GM18511 (cell line): ENCODE measurements around the gene L3MBTL4.
"Not testable (repeated sequence)": the region's sequence is repeated elsewhere in the genome, so short reads cannot be mapped to it uniquely, and the experiment has no call there.

Experiments
- ATAC-seq: cut with Tn5 transposase; IDR thresholded peaks from one replicate; pipeline ENCODE4 v1.9.1; 2021; ENCODE audit warnings: mild to moderate bottlenecking, moderate library complexity; ENCODE audit not compliant: unreplicated experiment

The L3MBTL4 gene

DNA sequence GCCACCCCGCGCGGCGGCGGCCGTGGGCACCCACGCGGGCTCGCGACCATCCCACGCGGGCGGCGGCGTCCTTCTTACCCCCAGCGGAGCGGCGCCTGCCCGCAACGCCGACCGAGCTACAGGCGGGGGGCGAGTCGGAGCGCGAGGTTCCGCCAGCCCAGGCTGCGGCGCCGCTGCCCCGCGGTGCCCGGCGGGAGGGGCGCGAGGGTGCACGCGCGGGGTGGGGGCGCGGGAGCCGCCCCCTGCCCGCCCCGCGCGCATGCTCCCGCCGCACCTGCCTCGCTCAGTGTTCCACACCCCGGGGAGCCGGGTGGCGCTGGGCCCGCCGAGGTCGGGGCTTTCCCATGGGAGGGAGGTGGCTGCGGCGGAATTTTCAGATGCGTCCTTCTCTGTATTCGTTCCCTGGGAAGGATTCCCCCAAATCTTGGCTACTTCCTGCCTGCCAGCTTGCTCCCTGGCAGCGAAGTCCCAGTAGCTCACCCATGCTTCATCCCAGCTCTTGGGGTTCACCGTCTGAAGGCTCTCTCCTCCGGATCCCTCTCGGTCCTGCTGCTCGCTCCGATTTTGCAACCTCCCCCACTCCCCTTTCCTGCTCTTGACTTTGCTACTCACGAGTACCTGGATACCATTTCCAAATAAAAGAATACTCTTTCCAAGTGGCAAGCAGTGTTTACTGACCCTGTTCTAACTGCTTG is at the start of gene L3MBTL4:
Gene L3MBTL4, minus strand, starts transcription at position 189 of the 695 bp plus-strand sequence. CDS start 103,286 bp downstream, outside the sequence.
- peak; percentile 61 for ATAC-seq

DNA sequence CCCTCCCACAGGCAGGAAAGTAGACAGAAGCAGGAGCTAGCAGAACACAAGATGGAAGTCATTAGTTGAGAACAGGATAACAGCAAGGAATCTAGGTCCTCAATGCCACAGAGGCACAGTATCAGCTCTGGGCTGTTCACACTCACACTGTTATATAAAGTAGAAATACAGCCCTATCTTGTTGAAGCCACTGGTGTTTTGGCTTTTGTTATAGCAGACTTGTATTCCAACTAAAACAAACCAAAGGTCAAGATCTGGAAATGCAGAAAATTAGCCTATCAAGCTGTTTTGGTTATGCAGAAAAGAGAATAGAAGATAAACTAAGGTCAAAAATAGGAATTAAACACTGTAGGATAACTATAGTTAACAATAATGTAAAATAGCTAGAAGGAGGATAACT is 37.5 kb upstream of the L3MBTL4 start:
- no peak for ATAC-seq

DNA sequence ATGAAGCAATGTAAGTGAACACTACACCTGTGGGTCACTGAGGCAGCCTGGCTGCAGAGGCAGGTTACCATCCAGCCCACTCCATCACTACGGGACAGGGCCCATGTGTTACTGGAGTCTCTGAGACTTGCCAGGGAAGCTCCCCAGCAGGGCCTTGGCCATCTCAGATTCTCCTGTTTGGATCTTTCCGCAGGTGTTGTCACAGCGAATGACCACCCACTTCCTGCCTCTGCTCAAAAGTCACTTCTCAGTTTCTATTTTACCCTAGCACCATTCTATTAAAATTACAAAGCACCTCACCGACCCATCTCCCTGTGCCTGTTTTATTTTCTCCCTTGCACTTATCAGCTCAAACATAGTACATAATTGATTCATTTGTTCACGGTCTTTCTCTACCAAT is 34.5 kb upstream of the L3MBTL4 start:
- no peak for ATAC-seq

DNA sequence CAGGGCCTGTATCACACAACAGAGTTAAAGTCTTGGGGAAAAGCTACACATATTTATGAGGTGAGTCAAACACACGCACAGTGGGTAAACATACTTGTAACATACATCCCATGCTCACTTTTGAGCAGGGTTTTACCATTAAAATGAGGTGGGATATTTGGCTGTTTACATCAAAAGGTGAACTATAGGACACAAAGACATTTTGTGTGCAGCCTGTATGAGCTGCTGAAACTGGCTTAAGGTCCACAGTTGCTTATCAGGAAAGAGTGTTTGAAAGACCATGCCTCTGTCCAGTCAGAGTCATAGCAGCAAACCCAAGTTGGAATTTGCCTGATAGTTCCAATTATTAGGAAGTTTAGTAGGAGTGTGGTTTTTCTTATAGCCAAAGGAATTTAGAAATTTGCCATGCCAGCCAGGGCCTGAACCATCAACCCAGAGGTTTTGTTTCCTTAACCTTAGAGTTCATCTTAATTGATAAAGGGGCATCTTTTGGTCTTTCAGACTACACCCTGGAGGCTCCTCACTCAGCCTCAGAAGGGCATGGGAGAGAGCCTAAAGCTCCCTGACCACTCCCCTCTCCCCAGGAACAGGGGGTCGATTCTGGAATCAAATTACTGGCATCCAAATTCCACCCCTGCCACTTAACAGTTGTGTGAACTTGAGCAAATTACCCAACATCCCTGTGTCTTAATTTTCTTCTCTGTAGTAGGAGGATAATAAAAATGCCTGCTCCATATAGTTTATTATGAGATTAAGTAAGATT is 29.9 kb upstream of the L3MBTL4 start:
- ATAC-seq, result no peak

DNA sequence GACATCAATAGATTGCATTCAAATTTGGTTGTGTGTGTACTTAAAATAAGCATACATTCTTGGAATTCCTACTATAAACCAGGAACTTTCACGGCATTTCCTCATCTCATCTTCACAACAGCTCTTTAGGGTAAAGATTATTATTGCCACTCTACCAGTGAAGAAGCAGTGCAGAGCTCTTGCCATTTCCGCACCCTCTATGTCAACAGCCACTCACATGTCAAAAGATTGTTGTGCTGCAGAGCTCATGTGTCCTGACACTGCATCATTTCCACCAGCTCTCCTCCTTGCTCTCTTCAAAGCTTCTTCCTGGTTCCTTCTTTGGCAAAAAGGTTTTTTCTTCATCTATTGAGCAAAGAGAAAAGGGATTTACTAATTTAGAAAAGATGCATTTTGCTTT is 26.5 kb upstream of the L3MBTL4 start:
- ATAC-seq, result no peak

DNA sequence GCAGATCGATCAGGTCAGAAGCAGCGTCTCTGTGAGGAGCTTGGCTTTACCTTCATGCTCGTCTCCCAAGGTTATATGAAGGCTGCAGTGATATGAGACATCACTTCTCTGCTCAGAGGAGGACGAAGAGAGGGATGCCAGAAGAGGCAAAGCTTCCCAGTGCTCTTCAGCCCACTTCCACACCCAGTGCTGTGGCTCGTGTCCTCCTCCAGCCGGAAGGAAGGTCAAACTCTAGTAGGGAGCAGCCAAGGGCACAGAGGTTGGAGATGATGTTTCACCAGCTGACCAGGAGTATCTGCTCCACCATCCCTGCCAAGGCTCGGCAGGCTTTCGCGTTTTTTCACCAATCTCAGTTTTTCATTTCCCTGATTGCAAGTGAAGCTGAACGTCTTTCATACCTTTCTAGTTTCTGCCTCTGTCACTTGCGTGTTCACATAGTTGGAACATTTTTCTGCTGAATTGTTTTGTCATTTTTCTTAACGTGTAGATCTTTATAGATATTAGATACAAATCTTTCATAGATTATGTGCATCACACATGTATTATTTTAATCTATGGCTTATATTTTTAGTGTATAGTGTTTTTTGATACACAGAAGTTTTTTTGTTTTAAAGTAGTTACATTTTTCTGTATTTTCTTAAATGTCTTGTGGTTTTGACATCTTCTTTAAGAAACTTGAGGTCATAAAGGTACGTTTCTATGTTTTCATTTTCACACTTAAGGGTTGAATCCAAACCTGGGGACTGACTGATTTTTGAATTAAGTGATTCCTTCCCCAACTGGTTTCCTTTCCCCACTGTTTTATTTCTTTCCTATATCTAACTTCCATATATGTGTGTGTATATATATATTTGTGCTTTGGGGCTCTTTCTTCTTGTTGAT is 23.5 kb upstream of the L3MBTL4 start:
- ATAC-seq, result no peak

DNA sequence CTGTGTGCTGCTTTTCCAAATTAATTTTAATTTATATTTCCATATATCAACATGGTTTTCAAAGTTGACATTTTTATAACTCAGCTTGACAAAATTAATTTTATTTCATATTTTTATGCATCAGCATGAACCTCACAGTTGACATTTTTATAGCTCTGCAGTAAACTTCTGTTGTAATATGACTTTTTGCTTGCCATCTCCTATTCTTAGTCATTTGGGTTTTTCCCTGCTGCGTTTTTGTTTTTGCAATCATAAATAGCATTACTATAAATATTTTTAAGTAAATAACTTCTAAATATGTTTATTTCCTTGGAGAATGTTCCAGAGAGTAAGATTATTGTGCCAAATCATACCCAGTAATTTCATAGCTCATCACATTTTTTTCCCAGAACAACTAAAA is 21.0 kb upstream of the L3MBTL4 start:
- no peak for ATAC-seq

DNA sequence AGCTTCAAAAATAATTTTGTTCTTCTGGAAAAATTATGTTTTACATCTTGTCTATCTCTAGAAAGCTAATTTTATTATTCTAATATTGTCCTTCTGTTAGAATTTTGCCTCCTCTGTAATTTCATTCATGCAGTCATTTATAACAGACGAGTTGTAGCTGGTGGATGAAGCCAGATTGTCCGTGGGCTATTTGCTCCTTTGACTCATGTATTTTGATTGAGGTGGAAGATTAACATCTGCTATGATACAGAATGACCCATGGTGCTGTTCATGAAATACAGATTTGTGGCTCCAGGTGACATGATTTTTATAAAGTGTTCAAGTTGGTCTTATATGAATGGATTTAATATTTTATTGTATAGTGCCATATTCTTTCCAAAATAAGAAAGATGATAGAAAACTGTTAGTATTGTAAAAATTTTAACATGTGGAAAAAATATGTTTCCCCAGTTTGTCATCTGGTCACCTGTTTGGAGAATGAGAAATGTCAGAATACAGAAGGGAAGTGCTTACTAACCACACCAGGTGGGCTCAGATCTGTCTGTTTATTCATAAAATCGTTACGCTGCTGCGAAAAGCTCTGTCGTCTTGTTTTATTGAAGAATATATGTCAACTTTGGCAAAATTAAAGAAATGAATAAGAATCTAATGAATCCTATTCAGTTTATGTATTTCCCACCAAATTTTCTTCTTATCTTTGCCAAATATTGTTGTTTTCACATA is 20.4 kb upstream of the L3MBTL4 start:
- no peak for ATAC-seq

DNA sequence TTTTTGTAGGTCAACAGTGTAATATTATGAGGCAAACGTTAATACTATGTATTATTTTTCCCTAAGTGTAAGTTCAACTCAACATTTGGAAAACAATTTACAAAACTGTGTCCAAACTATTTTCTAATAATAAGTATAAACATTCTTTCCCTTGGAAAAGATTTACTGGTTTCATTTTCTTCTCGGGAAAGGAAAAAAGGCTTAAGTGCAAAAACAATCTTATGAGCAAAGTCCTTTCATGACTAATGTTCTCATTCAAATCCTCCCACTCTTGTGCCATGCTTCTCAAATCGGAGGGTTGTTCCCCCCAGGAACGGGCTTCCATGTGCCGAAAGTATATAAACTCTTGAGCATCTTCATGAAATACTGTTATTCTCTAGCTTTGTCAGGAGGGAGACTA is 19.8 kb upstream of the L3MBTL4 start:
- ATAC-seq, result no peak

DNA sequence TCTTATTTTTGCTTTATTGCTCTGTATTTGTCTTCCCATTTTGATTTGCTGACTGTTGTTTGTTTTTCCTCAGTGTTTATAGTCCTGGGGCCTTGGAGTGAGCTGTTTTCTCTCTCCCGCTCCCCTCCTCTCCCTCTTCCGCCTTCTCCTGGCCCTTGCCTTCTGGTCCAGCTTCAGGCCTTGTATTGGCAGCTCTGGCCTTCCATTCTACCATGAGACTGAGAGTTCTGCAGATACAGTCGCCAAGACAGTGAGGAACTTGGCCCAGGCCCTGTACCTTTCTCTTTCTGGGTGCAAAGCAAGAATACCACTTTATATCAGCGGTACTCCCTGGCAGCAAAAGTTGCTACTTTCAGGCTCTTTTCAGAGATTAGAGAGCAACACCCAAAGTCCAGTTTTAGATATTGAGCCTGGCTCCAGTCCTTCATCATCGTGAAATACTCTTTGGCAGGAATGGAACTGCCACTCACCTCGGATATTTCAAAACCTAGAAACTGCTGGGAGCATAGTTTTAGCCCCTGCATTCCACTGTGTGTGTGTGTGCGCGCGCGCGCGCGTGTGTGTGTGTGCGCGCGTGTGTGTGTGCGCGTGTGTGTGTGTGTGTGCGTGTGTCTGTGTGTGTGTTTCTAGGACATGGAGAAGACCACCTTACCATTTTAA is 17.1 kb upstream of the L3MBTL4 start:
- ATAC-seq, result no peak

DNA sequence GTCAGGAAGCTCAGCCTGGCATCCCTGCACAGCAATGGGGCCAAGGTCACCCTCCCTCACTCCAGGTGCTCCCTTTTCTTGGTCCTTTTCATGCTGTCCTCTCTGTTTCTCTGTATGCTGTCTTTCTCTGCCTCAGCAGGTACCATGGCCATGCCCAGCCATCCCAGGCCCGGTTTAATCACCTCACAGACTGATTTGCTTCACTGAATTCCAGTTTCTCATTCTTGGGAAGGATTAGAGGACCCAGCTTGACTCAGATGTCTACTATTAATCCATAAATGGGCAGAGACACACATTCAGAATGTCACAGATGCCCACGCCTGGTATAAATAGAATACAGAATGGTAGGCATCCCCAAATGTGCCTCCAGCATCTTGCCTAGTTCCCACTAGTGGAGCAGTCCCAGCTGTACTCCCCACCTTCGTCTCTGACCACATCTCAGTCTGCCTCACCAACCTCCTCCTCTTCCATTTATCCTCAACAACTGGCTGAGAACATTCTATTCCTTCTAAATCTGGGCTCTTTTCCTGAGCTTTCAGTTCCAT is 14.2 kb upstream of the L3MBTL4 start:
- no peak for ATAC-seq

DNA sequence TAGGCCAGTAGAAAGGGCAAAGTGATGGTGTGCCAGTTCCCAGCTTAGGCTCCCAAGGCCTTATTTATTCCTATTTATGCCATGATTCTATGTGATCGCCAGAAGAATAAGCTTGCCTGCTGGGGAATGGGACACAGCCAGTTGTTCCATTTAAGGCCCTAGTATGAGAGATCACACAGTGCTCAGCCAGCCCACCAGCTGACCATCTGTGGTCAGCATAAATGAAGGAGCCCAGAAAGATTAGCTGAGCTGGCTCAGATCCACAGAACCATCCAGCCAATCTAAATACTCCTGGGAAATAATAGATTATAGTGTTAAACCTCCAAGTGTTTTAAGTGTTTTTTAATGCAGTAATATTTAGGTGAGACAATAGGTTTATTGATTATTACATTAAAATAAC is 12.6 kb upstream of the L3MBTL4 start:
- no peak for ATAC-seq

DNA sequence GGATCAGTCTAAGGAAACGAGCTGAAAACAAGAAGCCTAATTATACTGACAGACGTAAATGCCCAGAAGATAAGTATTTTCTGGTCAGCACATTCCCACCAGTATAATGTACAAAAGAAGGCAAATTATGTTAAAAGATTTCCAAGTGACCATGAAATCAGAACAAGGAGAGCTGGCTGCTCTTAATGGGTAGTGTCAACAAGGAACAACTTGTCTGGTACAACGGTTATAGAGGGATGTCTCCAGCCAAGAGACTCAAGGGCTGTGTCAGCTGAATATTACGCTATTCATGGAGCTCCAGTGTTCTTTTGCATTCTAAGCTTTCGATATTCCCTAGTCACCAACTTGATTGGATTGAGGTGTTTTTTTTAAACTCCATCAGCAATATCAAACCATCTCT is 8.6 kb upstream of the L3MBTL4 start:
- no peak for ATAC-seq

DNA sequence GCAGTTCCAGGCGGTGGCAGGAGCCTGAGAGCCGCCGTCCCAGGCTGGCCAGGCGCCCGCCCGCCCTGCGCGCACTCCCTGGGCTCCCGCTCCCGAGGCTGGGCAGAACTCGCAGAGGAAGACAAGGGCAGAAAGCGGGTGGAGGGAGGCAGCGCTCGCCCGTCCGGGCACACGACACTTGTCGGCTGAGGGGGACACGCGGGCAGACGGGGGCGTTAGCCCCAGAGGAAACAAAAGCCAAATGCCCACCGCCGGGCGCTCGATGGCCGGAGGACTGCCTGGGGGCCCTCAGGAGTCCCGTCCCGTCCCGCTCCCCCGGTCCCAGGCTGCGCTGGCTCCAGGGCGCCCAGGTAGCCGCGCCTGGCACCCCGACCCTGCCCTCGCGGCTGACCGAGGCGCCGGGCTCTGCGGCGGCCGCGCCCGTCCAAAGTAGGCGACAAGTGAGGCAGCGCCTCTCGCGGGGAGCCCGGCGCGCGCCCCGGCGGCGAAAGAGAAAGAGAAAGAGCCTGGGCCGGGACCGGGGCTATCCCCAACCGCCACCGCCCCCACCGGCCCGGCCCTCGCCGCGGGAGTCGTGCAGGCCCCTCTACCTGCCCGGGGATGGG is 491 bp downstream of the L3MBTL4 start:
- ATAC-seq, result peak; percentile 86

DNA sequence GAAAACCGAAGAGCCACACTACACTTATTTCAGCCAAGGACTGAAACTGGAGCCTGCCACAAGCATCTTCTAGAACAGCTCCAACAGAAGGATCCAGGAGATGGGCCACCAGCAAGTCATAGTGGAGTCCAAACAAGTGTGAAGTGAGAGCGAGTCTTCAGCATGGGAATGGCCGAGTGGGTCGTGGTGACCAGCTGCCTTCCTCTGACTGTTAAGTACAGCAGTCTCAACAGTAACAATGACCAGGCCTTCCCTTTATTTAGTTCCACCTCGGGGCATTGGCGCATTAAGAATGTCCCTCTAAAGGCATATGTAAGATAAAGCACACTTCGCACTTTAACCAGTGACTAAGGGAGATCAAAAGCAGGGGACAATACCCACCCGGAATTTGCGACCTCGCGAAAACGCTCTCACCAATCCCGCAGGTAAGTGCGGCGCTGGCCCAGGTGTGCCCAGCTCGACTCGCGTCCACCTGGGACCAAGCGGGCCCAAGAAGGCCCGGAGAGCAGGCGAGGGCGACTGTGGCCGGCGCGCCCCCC is 1.1 kb downstream of the L3MBTL4 start:
- ATAC-seq, result peak; percentile 1

DNA sequence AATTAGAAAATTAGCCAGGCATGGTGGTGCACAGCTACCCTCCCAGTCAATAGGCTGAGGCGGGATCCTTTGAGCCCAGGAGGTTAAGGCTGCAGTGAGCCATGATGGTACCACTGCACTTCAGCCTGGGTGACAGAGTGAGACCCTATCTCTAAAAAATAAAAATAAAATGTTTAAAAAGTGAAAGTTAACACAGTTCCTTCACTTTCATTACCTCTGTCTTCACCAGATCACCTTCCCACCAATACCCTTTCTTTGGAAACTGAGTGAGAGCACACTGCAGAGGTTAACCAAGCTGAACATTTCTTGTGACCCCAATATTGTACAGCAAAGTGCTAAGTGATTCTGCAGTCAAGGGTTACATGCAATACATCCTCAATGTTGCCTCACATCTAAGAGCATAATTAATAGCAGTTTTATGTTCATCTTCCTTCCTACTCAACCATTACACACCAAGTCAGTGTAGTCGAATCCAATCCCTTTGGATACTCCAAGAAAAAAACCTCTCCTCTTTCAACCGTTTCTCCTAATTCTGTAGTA is 1.7 kb downstream of the L3MBTL4 start:
- no peak for ATAC-seq

DNA sequence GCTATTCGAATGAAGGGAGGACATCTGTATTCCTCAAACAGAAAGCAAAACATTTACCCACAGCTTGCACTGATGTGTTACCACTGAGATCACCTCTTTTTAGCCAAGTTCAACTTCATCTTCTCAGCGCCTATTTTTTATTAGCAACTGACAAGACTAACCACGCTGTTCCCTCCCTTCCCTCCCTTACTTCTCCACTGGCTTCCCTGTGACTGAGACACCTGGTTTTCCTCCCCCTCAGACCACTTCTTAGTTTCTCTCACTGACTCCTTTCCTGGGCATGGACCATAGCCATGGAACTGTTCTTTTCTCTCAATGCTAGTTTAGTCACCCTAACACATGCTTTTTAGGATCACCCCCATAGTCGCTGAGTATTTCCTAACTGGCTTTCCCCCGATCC is 3.3 kb downstream of the L3MBTL4 start:
- no peak for ATAC-seq

DNA sequence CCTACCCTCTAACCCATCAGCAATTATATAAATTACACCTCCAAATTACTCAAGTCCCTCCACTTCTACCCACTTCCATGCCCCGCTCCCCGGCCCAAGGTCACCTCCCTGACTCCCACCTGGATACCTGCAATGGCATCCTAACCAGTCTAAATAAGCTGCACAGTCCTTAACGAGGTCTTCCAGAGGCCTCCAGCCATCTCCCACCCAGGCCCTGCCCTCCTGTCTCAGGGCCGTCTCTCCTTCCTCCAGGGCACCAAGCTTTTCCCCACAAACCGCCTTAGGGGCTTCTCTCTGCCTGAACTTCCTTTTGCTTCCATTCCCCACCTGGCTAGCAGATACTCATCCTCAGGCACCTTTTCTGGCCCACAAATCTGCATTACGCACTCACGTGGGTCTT is 4.8 kb downstream of the L3MBTL4 start:
- ATAC-seq, result no peak

DNA sequence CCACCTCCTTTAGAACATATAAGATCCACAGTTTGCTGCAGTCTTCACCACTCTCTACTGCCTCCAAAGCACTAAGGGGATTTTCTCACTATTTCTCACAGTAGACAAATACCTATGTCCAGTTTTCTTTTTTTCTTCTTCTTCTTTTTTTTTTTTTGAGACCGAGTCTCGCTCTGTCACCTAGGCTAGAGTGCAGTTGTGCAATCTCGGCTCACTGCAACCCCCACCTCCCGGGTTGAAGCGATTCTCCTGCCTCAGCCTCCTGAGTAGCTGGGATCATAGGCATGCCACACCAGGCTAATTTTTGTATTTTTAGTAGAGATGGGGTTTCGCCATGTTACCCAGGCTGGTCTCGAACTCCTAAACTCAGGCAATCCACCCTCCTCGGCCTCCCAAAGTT is 6.2 kb downstream of the L3MBTL4 start:
- ATAC-seq, result not testable (repeated sequence)
